ENCODE results near the gene FBXL12.

DNA sequence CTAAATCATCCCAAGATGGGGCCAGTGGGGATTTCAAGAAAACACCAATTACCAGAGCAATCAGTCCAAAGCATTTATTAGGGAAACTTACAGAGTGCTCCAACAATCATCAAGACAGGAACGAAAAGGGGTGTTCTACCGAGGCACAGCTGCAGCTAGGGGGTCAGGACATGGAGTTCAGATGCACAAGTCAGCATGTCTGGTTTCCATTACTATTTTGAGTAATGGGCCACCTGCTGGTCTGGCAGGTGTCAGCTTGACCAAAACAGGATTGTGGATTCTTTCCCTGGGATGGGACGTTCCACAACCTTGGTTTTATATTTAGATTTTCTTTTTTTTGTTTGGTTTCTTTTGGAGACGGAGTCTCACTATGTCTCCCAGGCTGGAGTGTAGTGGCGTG lies 4.9 kb upstream of the FBXL12 start:
- TF ChIP-seq, protein P1, sequence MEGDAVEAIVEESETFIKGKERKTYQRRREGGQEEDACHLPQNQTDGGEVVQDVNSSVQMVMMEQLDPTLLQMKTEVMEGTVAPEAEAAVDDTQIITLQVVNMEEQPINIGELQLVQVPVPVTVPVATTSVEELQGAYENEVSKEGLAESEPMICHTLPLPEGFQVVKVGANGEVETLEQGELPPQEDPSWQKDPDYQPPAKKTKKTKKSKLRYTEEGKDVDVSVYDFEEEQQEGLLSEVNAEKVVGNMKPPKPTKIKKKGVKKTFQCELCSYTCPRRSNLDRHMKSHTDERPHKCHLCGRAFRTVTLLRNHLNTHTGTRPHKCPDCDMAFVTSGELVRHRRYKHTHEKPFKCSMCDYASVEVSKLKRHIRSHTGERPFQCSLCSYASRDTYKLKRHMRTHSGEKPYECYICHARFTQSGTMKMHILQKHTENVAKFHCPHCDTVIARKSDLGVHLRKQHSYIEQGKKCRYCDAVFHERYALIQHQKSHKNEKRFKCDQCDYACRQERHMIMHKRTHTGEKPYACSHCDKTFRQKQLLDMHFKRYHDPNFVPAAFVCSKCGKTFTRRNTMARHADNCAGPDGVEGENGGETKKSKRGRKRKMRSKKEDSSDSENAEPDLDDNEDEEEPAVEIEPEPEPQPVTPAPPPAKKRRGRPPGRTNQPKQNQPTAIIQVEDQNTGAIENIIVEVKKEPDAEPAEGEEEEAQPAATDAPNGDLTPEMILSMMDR (IDR thresholded peaks at IDR 0.05) = no peak
- TF ChIP-seq POLR2A (IDR thresholded peaks at IDR 0.05) = no peak
